Activated CD4-positive, alpha-beta T cell treated with anti-CD3 and anti-CD28 coated beads for 4 hours (primary cell): ENCODE results near the gene CLEC18A.
"Not testable (repeated sequence)": the region's sequence is repeated elsewhere in the genome, so short reads cannot be mapped to it uniquely, and the experiment has no call there.

Experiments
- DNase-seq, 2 donors: peaks; one replicate each; pipeline ENCODE4 v3.0.0-alpha.2; 2020

Gene CLEC18A

GRCh38 chr16:69952572-69953355 lies 1.6 kb downstream of the CLEC18A start:
- DNase-seq = not testable (repeated sequence)

GRCh38 chr16:69954241-69954640 lies 3.1 kb downstream of the CLEC18A start:
- not testable (repeated sequence) for DNase-seq

DNA sequence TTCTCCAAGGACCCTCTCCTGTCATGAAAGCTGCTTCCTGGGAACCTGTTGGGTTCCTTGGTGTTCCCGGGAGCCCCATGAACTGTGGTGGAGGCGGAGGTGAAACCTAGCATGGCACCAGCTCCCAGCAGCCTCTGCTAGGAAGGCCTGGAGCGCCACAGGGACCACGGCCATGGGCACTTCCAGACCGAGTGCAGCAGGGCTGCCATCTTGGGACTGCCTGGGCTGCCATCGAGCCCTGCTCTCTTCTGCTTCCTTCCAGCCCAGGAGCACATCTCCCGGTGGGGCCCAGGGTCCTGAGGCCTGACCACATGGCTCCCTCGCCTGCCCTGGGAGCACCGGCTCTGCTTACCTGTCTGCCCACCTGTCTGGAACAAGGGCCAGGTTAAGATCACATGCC lies 12.2 kb downstream of the CLEC18A start:
- DNase-seq = not testable (repeated sequence)

DNA sequence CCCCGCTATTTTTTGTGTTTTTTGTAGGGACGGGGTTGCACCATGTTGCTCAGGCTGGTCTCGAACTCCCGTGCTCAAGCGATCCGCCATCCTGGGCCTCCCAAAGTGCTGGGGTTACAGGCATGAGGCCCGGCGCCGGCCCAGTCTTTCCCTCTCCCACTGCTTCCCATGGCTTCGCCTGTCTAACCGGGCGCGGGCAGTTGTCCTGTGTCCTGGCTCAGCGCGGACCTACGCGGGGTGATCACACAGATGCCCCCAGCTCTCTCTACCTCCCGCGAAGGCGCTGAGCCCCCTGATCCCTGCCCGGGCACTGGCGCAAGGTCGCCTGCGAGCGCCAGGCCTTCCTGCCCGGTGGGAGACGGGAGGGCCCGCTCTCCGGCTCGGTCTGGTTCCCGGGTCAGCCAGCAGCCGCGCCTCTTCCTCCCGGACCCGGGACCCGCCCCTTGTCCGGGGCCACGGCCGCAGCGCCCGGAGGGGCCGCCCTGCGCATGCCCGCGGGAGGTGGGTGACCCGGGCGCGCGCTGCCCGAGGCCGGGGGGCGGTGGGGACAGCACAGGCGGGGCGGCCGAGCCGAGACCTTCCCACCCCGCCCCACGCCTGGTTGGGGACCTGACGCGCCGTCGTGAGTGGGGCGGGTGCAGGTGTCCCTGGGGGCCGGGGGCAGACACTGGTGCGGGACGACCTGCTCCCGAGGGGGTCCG lies 14.0 kb downstream of the CLEC18A start:
- DNase-seq = not testable (repeated sequence)

DNA sequence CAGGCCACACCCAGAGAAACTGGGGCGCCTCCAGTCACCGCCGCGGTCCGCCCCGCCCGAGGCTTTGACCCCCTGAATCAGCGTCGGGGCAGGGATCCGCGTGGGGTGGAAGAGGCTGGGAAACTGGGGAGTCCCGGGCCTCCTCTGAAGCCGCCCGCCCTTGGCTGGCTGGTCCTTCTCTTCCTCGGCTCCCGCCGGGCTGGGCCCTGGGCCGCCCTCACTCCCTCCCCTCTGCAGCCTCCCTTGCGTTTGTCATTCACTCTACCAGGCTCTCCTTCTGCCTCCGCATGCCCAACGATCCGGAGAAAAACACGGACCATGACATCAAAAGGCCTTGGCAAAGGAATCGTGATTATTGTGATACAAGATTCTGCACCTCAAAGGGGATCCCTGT lies 14.5 kb downstream of the CLEC18A start:
- not testable (repeated sequence) for DNase-seq

- DNase-seq = not testable (repeated sequence)
Measured at GRCh38 chr16:69967688-69968087, 16.6 kb downstream of the CLEC18A start.

DNA sequence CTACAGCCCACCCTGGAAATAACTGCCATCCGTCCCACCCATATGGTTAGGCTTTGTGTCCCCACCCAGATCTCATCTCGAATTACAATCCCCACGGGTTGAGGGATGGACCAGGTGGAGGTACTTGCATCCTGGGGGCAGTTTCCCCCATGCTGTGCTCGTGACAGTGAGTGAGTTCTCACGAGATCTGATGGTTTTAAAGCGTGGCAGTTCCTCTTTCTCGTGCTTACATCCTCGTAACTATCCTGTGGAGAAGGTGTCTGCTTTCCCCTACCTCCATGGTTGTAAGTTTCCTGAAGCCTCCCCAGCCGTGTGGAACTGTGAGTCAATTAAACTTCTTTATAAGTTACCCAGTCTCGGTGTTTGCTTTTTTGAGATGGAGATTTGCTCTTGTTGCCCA lies 17.0 kb downstream of the CLEC18A start:
- DNase-seq = not testable (repeated sequence)

- not testable (repeated sequence) for DNase-seq
Measured at GRCh38 chr16:69969657-69970056, 18.5 kb downstream of the CLEC18A start.

DNA sequence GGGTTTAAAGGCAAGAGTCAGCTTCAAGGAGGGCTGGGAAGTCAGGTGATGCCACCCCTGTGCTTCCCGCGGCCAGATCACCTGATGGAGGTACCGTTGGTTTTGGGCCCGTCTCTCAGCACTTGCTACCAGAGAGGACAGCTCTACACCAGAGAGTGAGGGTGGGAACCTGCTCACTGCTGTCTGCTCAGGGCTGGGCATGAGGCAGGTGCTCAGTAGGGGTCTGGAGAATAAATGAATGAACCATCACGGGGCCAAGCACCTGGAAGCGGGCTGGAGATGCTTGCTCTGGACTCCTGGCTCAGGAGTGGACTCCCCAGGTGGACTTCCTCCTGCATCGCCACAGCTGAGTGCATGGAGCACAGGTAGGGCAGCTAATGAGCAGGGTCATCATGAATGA lies 21.0 kb downstream of the CLEC18A start:
- DNase-seq = not testable (repeated sequence)

GRCh38 chr16:69972935-69973334 lies 21.8 kb downstream of the CLEC18A start:
- DNase-seq = not testable (repeated sequence)

DNA sequence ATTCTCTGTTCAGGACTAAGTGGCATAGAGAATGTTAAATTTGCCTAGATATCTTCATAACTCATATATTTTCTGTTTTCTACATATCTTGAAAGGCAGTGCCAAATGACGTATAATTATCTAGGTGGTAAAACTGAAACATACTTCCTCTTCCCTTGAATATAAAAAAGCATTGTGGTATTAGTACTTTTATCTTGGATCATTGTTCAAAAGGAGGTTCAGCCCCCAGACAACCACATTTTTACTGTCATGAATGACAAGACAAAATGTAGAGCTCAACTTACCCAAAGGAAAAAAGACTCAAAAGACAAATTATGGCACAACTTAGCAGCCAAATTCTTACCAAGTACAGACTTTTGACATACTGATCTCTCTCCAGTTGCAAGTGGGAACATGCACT lies 34.1 kb downstream of the CLEC18A start:
- DNase-seq = not testable (repeated sequence)

DNA sequence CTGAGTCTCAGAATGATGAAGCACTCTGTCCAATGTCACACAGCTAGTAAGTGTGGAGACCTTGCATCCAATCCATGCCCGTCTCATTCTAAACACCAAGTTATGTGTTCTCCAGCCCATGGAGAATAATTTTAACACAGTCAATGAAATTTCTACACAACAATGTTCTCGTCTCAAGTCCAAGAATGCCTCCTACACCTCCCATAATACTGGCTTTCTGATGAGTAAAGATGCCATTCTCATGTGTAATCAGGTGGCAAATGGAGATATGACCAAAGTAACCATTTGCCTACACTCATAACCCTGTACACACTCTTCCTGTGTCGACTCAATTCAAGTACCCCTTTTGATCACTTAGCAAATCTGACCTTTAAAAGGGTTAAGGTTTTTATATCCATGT lies 46.8 kb downstream of the CLEC18A start:
- DNase-seq = not testable (repeated sequence)

- not testable (repeated sequence) for DNase-seq
Measured at GRCh38 chr16:69999801-70000200, 48.7 kb downstream of the CLEC18A start.

DNA sequence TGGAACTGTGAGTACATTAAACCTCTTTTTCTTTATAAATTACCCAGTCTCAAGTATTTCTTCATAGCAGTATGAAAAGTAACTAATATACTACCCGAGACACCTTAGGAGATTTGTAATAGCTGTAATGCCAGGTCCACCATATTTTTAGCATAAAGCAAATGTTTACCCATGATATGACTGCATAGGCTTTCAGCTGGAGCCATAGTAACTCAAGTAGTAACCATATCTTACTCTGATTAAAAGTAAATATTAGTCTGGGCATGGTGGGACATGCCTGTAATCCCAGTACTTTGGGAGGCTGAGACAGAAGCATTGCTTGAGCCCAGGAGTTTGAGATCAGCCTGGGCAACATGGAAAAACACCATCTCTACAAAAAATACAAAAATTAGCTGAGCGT lies 52.4 kb downstream of the CLEC18A start:
- DNase-seq = not testable (repeated sequence)

DNA sequence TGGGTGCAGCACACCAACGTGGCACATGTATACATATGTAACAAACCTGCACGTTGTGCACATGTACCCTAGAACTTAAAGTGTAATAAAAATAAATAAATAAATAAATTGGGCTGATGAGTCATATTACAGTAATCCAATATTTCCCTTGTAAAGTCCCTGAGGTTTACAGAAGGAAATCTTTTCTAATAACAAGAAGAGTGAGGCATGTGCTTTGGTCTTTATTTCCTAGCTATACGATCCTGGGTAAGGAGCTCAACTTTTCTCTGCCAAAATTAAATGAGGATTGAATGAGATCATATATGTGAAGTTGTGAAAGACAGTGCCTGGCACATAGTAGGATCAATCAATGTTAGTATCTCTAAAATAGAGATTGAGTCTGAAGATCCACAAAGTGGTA lies 57.5 kb downstream of the CLEC18A start:
- DNase-seq = not testable (repeated sequence)

GRCh38 chr16:70010615-70011014 lies 59.5 kb downstream of the CLEC18A start:
- not testable (repeated sequence) for DNase-seq

DNA sequence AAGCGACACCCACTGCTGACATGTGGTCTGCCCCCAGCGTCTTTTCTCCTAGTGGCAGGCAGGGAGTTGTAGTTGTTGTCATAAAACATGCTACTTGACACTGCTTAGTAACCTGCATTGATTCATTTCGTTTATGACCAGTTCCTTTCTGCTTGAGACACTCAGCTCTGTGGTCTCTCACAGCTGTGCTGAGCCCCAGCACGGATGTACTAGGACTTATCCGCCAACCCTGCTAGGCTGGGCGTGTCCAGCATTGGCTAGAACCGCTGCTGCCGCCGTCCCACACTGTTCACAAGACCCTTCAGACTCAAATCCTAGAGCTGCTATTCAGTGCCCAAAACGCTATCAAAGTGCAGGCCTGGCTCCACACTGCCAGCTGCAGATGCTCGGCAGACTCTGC lies 60.0 kb downstream of the CLEC18A start:
- DNase-seq = not testable (repeated sequence)

GRCh38 chr16:70012354-70012753 lies 61.2 kb downstream of the CLEC18A start:
- not testable (repeated sequence) for DNase-seq

- not testable (repeated sequence) for DNase-seq
Measured at GRCh38 chr16:70012951-70013350, 61.8 kb downstream of the CLEC18A start.
